Measurements from ENCODE around the gene MAST4.

Gene MAST4

GRCh38 chr5:66974256-66974655, 378.1 kb downstream of the MAST4 start:
- no peak for DNase-seq

DNA sequence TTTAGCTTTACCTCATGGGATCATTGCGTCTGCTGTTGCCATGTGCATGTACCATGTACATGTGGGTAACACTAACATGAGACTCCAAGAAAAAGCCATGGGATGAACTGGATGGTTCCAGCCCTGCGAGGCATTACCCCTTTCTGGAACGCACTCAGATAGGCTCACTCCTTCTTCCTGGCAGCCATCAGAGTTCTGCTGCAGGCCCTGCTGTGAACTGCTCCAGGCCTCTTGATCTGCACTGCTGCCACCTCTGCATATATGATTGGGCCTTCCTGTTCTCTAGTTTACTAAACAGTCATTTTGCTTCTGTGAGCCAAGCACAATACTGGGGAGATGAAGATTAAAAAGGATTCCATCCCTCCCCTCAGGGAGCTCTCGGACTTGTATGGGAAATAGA, 379.9 kb downstream of the MAST4 start:
- no peak for DNase-seq

DNA sequence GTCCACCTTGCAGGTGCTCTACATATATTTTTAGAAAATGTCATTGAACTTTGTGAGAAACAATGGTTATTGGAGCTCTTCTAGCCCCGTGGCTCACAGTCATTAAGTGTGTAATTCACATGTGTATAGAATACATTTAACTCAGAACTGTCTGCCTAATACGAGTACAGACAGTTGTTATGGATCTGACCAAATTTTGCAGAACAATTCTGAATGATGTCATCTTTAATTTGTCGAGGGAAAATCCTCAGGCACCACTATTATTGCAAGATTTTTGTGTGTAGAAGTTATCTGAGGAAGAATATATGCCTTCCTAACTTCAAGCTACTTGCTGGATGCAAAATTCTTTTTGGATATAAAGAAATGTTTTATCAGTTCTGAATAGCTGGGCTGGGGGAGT, 383.5 kb downstream of the MAST4 start:
- no peak for DNase-seq

GRCh38 chr5:66981266-66982055, 385.3 kb downstream of the MAST4 start:
- DNase-seq: no peak

DNA sequence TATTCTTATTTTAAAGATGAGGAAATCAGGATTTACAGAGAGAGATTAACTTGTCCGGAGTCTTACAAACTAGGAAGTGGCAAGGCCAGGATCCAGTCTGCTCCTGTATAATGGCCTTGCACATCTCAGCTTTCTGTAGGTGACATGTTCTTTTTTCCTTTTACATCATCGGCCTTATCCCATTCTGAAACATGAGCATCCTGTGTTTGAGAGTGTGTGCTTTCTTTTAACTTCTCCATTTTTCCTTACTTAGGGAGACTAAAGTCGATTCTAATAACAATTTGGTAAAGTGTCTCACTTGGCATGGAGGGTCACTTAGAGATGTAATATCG, 385.8 kb downstream of the MAST4 start:
- DNase-seq: no peak

DNA sequence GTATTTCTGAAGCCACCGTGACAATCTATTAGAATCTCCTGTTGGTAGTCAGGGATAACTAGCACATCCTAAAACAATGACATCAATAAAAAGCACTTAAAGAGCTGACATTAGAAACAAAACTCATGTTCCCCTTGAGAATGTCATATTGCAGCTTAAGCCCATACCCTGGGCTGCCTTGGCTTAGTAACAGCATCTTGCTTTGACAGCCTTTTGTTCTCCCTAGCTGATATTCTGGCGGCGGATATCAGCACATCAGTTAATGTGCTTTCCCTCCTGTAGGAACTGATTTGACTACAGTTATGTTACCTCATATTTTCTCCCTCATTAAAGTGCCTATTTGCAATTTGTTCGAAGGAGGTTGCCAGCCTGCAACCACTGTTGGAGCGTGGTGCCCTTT, 386.3 kb downstream of the MAST4 start:
- DNase-seq: no peak

DNA sequence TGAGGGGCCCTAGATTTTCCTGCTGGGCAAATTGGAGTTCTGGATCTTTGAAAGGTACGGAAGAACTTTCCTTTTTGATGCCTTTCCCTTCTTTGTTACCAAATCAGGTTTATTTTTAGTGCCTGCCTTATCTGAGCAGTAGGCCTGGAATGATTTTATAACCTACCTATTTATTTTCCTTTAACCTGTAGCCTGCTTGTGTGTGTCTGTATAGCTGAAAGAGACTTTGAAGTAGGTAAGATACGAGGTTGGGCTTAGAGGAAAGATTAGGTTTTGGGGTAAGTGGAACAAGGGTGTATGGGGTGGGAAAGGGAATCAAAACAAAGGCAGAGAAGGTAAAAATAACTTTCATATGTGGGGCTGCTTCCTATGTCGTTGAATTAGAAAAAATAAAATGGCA, 389.2 kb downstream of the MAST4 start:
- DNase-seq: no peak

- DNase-seq: no peak
These were observed 389.8 kb downstream of the MAST4 start for GRCh38 chr5:66986009-66986408.

DNA sequence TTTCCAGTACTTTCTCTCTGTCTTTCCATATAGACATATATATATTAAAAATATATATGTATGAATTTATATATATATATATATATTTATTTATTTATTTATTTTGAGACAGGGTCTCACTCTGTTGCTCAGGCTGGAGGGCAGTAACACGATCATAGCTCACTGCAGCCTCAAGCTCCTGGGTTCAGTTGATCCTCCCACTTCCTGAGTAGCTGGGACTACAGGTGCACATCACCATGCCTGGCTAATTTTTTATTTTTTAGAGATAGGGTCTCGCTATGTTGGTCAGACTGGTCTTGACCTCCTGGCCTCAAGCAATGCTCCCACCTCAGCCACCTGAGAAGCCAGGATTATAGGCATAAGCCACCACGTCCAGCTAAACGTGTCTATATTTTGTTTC, 390.3 kb downstream of the MAST4 start:
- DNase-seq: no peak

GRCh38 chr5:66987126-66987525, 390.9 kb downstream of the MAST4 start:
- no peak for DNase-seq

- no peak for DNase-seq
These were observed 391.3 kb downstream of the MAST4 start for GRCh38 chr5:66987540-66987939.

- no peak for DNase-seq
These were observed 392.0 kb downstream of the MAST4 start for GRCh38 chr5:66987949-66988838.

- DNase-seq: no peak
These were observed 393.1 kb downstream of the MAST4 start for GRCh38 chr5:66989286-66989685.

GRCh38 chr5:66989781-66990180, 393.6 kb downstream of the MAST4 start:
- DNase-seq: no peak

DNA sequence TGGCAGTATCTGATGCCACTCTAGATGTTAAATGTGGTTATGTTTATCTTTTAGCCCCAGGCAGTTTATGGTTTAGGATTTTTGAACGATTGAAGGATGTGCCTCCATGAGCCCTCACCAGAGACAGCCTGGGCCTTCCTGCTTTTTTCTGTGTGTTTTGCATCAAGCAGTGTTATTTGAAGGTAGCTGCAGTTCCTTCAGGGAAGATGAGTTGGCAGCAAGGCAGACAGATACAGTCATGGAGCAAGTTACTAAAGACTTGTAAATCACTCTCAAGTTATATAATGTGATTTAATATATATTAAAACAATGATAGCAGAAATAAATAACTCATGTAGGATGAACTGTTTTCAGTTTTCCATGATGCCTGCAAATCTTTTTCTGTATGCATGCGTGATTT, 395.6 kb downstream of the MAST4 start:
- DNase-seq: no peak

DNA sequence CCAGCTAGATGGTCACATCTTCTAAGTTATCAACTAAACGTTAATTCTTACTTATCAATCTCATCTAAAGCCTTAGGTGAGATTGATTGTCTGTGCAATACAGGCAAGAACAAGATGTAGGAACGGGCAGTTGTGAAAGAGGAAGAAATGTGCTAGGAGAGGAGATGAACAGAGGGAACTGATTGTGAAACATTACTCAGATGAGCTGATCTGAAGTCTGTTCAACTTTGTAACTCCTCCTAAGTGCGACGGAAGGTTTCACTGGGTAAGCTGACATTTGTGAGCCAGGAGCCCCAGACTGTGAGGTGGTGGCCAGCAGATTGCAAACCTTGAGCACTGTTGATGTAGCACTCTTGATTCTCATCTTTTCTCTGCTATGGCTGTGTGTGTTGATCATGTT, 396.4 kb downstream of the MAST4 start:
- no peak for DNase-seq

DNA sequence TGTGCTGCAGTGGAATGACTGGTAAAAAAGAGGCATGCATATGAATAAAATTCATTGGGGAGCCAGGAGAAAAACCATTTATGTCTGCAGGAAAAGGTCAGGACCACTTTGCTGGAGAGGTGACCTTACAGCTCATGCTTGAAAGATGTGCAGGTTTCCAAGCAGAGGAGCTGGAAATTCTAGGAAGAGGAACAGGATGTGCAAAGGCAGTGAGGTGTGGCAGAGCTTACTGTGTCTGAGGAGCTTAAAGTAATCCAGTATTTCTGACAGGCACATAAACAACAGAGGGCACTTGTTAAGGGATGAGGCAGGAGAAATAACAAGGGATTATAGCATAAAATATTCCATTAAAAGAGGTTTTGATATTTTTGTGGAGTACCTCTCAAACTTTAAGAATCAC, 397.3 kb downstream of the MAST4 start:
- no peak for DNase-seq

DNA sequence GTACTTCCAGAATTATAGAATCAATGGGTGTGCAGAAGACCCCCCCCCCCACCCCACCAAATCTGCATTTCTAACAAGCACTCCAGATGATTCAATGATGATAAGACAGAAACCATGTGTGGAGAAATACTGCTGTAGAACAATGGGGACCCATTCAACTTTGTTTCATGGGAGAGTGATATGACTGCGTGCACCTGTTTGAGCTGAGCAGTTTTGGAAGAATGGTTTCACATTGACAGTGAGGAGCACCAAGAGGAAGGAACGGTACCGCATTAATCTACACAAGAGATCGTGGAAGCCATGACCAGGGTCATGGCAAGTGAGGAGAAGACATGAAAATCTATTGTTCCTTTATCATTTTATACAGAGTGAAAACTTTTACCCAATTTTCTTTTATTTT, 397.7 kb downstream of the MAST4 start:
- no peak for DNase-seq

GRCh38 chr5:66994790-66995189, 398.6 kb downstream of the MAST4 start:
- DNase-seq: no peak

- DNase-seq: no peak
These were observed 404.7 kb downstream of the MAST4 start for GRCh38 chr5:67000794-67001475.

GRCh38 chr5:67002832-67003684, 406.9 kb downstream of the MAST4 start:
- no peak for DNase-seq

- no peak for DNase-seq
These were observed 407.4 kb downstream of the MAST4 start for GRCh38 chr5:67003685-67003934.

Measured in cortex of kidney (tissue), 1 donor.